CD14-positive monocyte (primary cell): ENCODE data around the gene RAET1G. TPM values are rescaled to one million over a fixed set of nuclear protein-coding genes. Genes with fewer than 3 reads are reported as not detected.
"Not testable (repeated sequence)": the region's sequence is repeated elsewhere in the genome, so short reads cannot be mapped to it uniquely, and the experiment has no call there.

ENCODE experiments used
- DNase-seq, 3 donors: peaks; one replicate each; pipeline ENCODE4 v3.0.0-alpha.2; 2011 to 2022
- H2AFZ ChIP-seq: 2 replicates; pipeline ENCODE4 v1.6.0; 2012; ENCODE audit warnings: mild to moderate bottlenecking, low read depth, low read length, inconsistent platforms; ENCODE audit not compliant: insufficient read depth, poor library complexity, severe bottlenecking
- H3K27ac ChIP-seq, 2 donors: 1 replicate in 1 of 2; 2 replicates in 1 of 2; pipeline ENCODE4 v1.5.1; 2012 to 2013; ENCODE audit warnings: low read length in 2 of 2, control low read depth in 1 of 2, inconsistent platforms in 1 of 2, low read depth in 1 of 2, mild to moderate bottlenecking in 1 of 2
- H3K27me3 ChIP-seq, 2 donors: one replicate each; pipeline versions ENCODE4 v1.6.0 to v1.6.1; 2011 to 2013; ENCODE audit warnings: low read length in 2 of 2; ENCODE audit not compliant: control insufficient read depth in 2 of 2, insufficient read depth in 2 of 2
- H3K36me3 ChIP-seq, 2 donors: replicated peaks in 1 of 2; 1 replicate in 1 of 2; 2 replicates in 1 of 2; pipeline versions ENCODE4 v1.5.1 to v1.6.1; 2012 to 2013; ENCODE audit warnings: low read length in 2 of 2, control low read depth in 1 of 2, inconsistent platforms in 1 of 2, mild to moderate bottlenecking in 1 of 2; ENCODE audit not compliant: insufficient read depth in 2 of 2, control insufficient read depth in 1 of 2
- H3K4me1 ChIP-seq, 2 donors: 1 replicate in 1 of 2; 2 replicates in 1 of 2; pipeline versions ENCODE4 v1.5.1 to v1.6.1; 2012 to 2013; ENCODE audit warnings: low read length in 2 of 2, control low read depth in 1 of 2, inconsistent platforms in 1 of 2, mild to moderate bottlenecking in 1 of 2, moderate library complexity in 1 of 2; ENCODE audit not compliant: insufficient read depth in 2 of 2, control insufficient read depth in 1 of 2
- H3K4me2 ChIP-seq: replicated peaks from 2 replicates; pipeline ENCODE3; 2012; ENCODE audit warnings: low read length, moderate library complexity, mild to moderate bottlenecking; ENCODE audit not compliant: poor library complexity, severe bottlenecking; ENCODE audit errors: extremely low read depth
- H3K4me3 ChIP-seq, 3 experiments: fragments of 200-600 bp in 1 of 3; sonication (generic) in 1 of 3; replicated peaks in 1 of 3; 1 replicate in 2 of 3; 2 replicates in 1 of 3; pipeline ENCODE4 v1.5.1; 2011 to 2013; ENCODE audit warnings: low read length in 3 of 3, mild to moderate bottlenecking in 3 of 3, control low read depth in 2 of 3, low read depth in 2 of 3, inconsistent platforms in 1 of 3, moderate library complexity in 1 of 3
- H3K79me2 ChIP-seq: 2 replicates; pipeline ENCODE4 v1.6.0; 2012; ENCODE audit warnings: mild to moderate bottlenecking, control low read depth, inconsistent platforms, low read length, moderate library complexity; ENCODE audit not compliant: insufficient read depth
- H3K9ac ChIP-seq: 2 replicates; pipeline ENCODE4 v1.6.0; 2017; ENCODE audit warnings: low read length, mild to moderate bottlenecking; ENCODE audit not compliant: insufficient read depth, poor library complexity, severe bottlenecking
- H3K9me3 ChIP-seq, 2 donors: replicated peaks in 1 of 2; 1 replicate in 1 of 2; 2 replicates in 1 of 2; pipeline versions ENCODE4 v1.5.1 to v1.6.1; 2012 to 2013; ENCODE audit warnings: low read length in 2 of 2, control low read depth in 1 of 2; ENCODE audit not compliant: control insufficient read depth in 1 of 2, insufficient read depth in 1 of 2
- H4K20me1 ChIP-seq: 2 replicates; pipeline ENCODE4 v1.6.0; 2012; ENCODE audit warnings: mild to moderate bottlenecking, low read length, control low read depth, moderate library complexity; ENCODE audit not compliant: insufficient read depth
- H3K27ac Mint-ChIP-seq, 7 donors: one replicate each; pipeline ENCODE4 v1.8.0; 2020; ENCODE audit warnings: mild to moderate bottlenecking in 7 of 7, mixed read lengths in 7 of 7, moderate library complexity in 6 of 7, inconsistent platforms in 2 of 7
- H3K27me3 Mint-ChIP-seq, 3 donors: one replicate each; pipeline ENCODE4 v1.8.0; 2021 to 2022; ENCODE audit warnings: low read depth in 3 of 3, mild to moderate bottlenecking in 3 of 3, mixed read lengths in 3 of 3, moderate library complexity in 3 of 3, inconsistent platforms in 1 of 3
- H3K36me3 Mint-ChIP-seq, 2 donors: one replicate each; pipeline ENCODE4 v1.8.0; 2020; ENCODE audit warnings: mixed read lengths in 2 of 2, inconsistent platforms in 1 of 2, mild to moderate bottlenecking in 1 of 2
- H3K4me1 Mint-ChIP-seq: one replicate; pipeline ENCODE4 v1.8.0; 2020; ENCODE audit warnings: mild to moderate bottlenecking, mixed read lengths
- H3K4me3 Mint-ChIP-seq, 2 donors: one replicate each; pipeline ENCODE4 v1.8.0; 2020; ENCODE audit warnings: mild to moderate bottlenecking in 2 of 2, mixed read lengths in 2 of 2, moderate library complexity in 1 of 2
- H3K9me3 Mint-ChIP-seq, 7 donors: one replicate each; pipeline ENCODE4 v1.8.0; 2020 to 2022; ENCODE audit warnings: mixed read lengths in 7 of 7, mild to moderate bottlenecking in 6 of 7, moderate library complexity in 6 of 7, inconsistent platforms in 2 of 7
- WGBS: methylation state at CpG from one replicate; pipeline ENCODE4 v1.1.5; 2013; ENCODE audit warnings: missing lambda C conversion rate; ENCODE audit not compliant: insufficient coverage; 5-methylcytosine and 5-hydroxymethylcytosine counted together
- intact Hi-C, 2 donors: fragments of 100-400 bp; cut with micrococcal nuclease; formaldehyde crosslinking; loops; one replicate each; pipeline versions ENCODE4 v1.15.0 to v1.15.1; 2023
- polyA plus RNA-seq, 3 donors: library from polyadenylated mRNA; depleted of rRNA in 1 of 3; unstranded in 2 of 3; stranded (reverse) in 1 of 3; fragments of 300-500 nt in 2 of 3; fragments of >200 nt in 1 of 3; fragmentation: Illumina TruSeq in 2 of 3; gene quantifications; 1 replicate in 2 of 3; 2 replicates in 1 of 3; pipeline ENCODE4 v1.2.3, GENCODE V29; 2012 to 2021
- TF ChIP-seq, protein P1 (sequence below): fragments of 200-600 bp; IDR thresholded peaks from one replicate; pipeline ENCODE4 v1.8.0; 2022; ENCODE audit warnings: antibody characterized with exemption, mild to moderate bottlenecking

The RAET1G gene
- polyA plus RNA-seq, 3 donors, result not detected

GRCh38 chr6:149913085-149913484 is 9.8 kb downstream of the RAET1G start:
- H4K20me1 ChIP-seq, result no peaks in the 10 kb centered on the region
- WGBS, result 88% methylated on average over 1 of the region's 2 CpGs
- H3K9me3 Mint-ChIP-seq, result peaks cover 6 to 11% (median 10%) of the 10 kb centered on the region in 7 donors
- H3K79me2 ChIP-seq, result no peaks in the 10 kb centered on the region
- no peak overlapping the region for H3K27ac ChIP-seq
- peaks cover 0 to under 1% of the 10 kb centered on the region in 2 donors for H3K36me3 Mint-ChIP-seq
- intact Hi-C loops, result loop anchor here in 1 of 2 donors (5.0 kb wide), 1 partner anchor 291 kb away; no protein-coding TSS in a partner anchor
- no peak overlapping the region for H3K9ac ChIP-seq
- H3K4me3 ChIP-seq, result no peak overlapping the region
- no peaks in the 10 kb centered on the region for H3K4me1 ChIP-seq
- peaks cover 9 to 10% of the 10 kb centered on the region in 2 donors for H3K9me3 ChIP-seq
- H3K36me3 ChIP-seq, result no peaks in the 10 kb centered on the region
- no peak for DNase-seq
- TF ChIP-seq, protein P1, sequence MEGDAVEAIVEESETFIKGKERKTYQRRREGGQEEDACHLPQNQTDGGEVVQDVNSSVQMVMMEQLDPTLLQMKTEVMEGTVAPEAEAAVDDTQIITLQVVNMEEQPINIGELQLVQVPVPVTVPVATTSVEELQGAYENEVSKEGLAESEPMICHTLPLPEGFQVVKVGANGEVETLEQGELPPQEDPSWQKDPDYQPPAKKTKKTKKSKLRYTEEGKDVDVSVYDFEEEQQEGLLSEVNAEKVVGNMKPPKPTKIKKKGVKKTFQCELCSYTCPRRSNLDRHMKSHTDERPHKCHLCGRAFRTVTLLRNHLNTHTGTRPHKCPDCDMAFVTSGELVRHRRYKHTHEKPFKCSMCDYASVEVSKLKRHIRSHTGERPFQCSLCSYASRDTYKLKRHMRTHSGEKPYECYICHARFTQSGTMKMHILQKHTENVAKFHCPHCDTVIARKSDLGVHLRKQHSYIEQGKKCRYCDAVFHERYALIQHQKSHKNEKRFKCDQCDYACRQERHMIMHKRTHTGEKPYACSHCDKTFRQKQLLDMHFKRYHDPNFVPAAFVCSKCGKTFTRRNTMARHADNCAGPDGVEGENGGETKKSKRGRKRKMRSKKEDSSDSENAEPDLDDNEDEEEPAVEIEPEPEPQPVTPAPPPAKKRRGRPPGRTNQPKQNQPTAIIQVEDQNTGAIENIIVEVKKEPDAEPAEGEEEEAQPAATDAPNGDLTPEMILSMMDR, result no peak
- no peaks in the 10 kb centered on the region for H3K4me1 Mint-ChIP-seq
- H3K4me2 ChIP-seq, result no peak overlapping the region
- H3K27me3 Mint-ChIP-seq, result peaks cover 7 to 13% (median 13%) of the 10 kb centered on the region in 3 donors
- H2AFZ ChIP-seq, result no peak overlapping the region
- no peaks in the 10 kb centered on the region for H3K27me3 ChIP-seq
- H3K27ac Mint-ChIP-seq, result no peak overlapping the region
- H3K4me3 Mint-ChIP-seq, result no peak overlapping the region

DNA sequence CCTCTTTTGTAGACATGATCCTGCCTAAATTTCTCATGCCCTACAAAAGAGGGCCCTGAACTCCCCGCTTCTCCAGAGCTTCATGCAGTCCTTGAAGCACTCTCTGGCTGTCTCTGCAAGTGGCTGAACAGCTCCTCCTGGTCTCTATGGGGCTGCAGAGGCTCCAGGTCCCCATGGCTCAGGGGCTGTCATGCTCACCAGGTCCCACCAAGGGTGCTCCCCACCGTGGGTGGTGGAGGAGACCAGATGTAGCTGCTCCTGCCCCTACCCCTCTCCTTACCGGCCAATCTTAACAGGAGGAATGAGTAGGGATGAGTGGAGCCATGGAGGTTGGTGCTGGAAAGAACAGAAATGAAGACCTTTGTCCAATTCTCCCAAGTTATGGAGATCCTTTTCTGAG is 10.2 kb downstream of the RAET1G start:
- intact Hi-C loops, result loop anchor here in 1 of 2 donors (5.0 kb wide), 1 partner anchor 290 kb away; no protein-coding TSS in a partner anchor
- H3K4me3 Mint-ChIP-seq, H3K9me3 ChIP-seq, H4K20me1 ChIP-seq, H3K4me1 ChIP-seq, H3K27ac ChIP-seq, H3K4me2 ChIP-seq, DNase-seq, H3K4me3 ChIP-seq, H3K9ac ChIP-seq, H3K27me3 ChIP-seq, H3K27ac Mint-ChIP-seq, H3K4me1 Mint-ChIP-seq, H3K79me2 ChIP-seq, H3K36me3 Mint-ChIP-seq, H3K36me3 ChIP-seq, H2AFZ ChIP-seq: not testable (repeated sequence)
- H3K9me3 Mint-ChIP-seq, result peaks cover 8 to 14% (median 13%) of the 10 kb centered on the region in 7 donors
- WGBS, result no CpG with 5 or more reads among the region's 3 CpGs
- H3K27me3 Mint-ChIP-seq, result peaks cover 7 to 15% (median 13%) of the 10 kb centered on the region in 3 donors
